ENCODE measurements around the gene TENM4. TPM values are rescaled to one million over a fixed set of nuclear protein-coding genes. Genes with fewer than 3 reads are reported as not detected.

Gene TENM4
- total and polyA plus RNA-seq, 2 of the 8 experiments (the other 6 are each of a cell fraction or from before 2014, with no cell fraction given): 3.5 to 7.2 TPM

GRCh38 chr11:78972590-78972989 lies 468.2 kb downstream of the TENM4 start:
- Histone ChIP-seq H3K23me2 (ENCODE audit: low read depth, low read length) (no peaks in the 10 kb centered on the region), H3K4me3 (ENCODE audit: extremely low read depth in 1 of 4, insufficient read depth in 2 of 4, low read depth in 3 of 4, low read length in 4 of 4) (no peak overlapping the region), H2BK5ac (ENCODE audit: low read depth, low read length) (no peak overlapping the region), H2BK120ac (replicated peaks; ENCODE audit: low read depth, low read length) (no peak overlapping the region), H4K5ac (ENCODE audit: insufficient read length, low read depth, low read length) (no peak overlapping the region), H3K9me3 (ENCODE audit: insufficient read depth in 2 of 2, low read depth in 1 of 2, low read length in 1 of 2) (no peaks in the 10 kb centered on the region), H3K79me2 (ENCODE audit: control insufficient read depth in 1 of 2, insufficient read depth in 2 of 2, low read length in 2 of 2) (no peaks in the 10 kb centered on the region), H4K91ac (replicated peaks; ENCODE audit: insufficient read length, low read length) (no peak overlapping the region), H4K8ac (ENCODE audit: extremely low read depth, insufficient read depth, low read length) (no peak overlapping the region; the same call in 1 of the 2 replicates), H2BK12ac (ENCODE audit: low read depth, low read length) (no peak overlapping the region), H4K20me1 (replicated peaks in 1 of 2; ENCODE audit: control insufficient read depth in 1 of 2, insufficient read depth in 2 of 2, low read length in 2 of 2) (no peaks in the 10 kb centered on the region), H3K4me2 (ENCODE audit: insufficient read depth in 1 of 2, low read depth in 2 of 2, low read length in 2 of 2) (no peak overlapping the region), H2BK15ac (ENCODE audit: low read length) (no peak overlapping the region), H3K18ac (ENCODE audit: extremely low read depth, low read length) (no peak overlapping the region), H3K27me3 (replicated peaks in 1 of 4; ENCODE audit: control insufficient read depth in 3 of 4, extremely low read depth in 1 of 4, insufficient read depth in 3 of 4, low read length in 3 of 4) (no peaks in the 10 kb centered on the region; a peak in 1 of 7 replicates), H3K36me3 (ENCODE audit: control insufficient read depth in 2 of 4, insufficient read depth in 4 of 4, low read length in 3 of 4) (no peaks in the 10 kb centered on the region), H3K14ac (ENCODE audit: insufficient read length) (no peak overlapping the region), H3K56ac (replicated peaks; ENCODE audit: insufficient read length, low read depth, low read length) (no peak overlapping the region), H3K9ac (replicated peaks in 1 of 4; ENCODE audit: extremely low read depth in 1 of 4, low read depth in 3 of 4, low read length in 3 of 4) (no peak overlapping the region), H2BK20ac (ENCODE audit: low read length) (no peak overlapping the region), H3K4ac (replicated peaks; ENCODE audit: insufficient read length, low read depth, low read length) (no peak overlapping the region), H2AK5ac (ENCODE audit: low read depth, low read length) (no peak overlapping the region), H3K27ac (ENCODE audit: low read depth, low read length) (no peak overlapping the region), H3K4me1 (replicated peaks in 1 of 4; ENCODE audit: control insufficient read depth in 3 of 4, insufficient read depth in 4 of 4, low read length in 3 of 4) (peaks cover 0 to 4% (median 0%) of the 10 kb centered on the region in 4 experiments; a peak in 1 of 7 replicates), H2AFZ (ENCODE audit: low read length) (no peak overlapping the region), H3K23ac (ENCODE audit: insufficient read length) (no peak overlapping the region), H3K79me1 (ENCODE audit: low read depth, low read length) (no peaks in the 10 kb centered on the region)
- FAIRE-seq (no peak), DNase-seq (ENCODE audit: low read depth in 1 of 2, low spot score in 2 of 2) (no peak)
- ChIA-PET CTCF (ENCODE audit: partially characterized antibody) (interaction anchor here (1.0 kb wide), 1 partner anchor 135 kb away, joined by 3 read pairs; no protein-coding TSS in a partner anchor), POLR2A (ENCODE audit: partially characterized antibody) (interaction anchor here (0.6 kb wide), 1 partner anchor 19 kb away, joined by 3 read pairs; no protein-coding TSS in a partner anchor)
- no peak for TF ChIP-seq CBX8 (IDR thresholded peaks at IDR 0.05; ENCODE audit: borderline replicate concordance, low read depth, low read length)
- TF ChIP-seq SAP30 (IDR thresholded peaks at IDR 0.05; ENCODE audit: insufficient read depth, insufficient replicate concordance, low read length): no peak
- TF ChIP-seq MAFK (IDR thresholded peaks at IDR 0.05; ENCODE audit: low read depth, low read length): no peak
- TF ChIP-seq CREB1 (IDR thresholded peaks at IDR 0.05): no peak
- TF ChIP-seq EP300 (IDR thresholded peaks at IDR 0.05; ENCODE audit: borderline replicate concordance in 1 of 2, low read depth in 2 of 2, low read length in 2 of 2): no peak
- TF ChIP-seq JUND (IDR thresholded peaks at IDR 0.05; ENCODE audit: low read length): no peak
